GM12801 (cell line): ENCODE results near the gene DOK7.

ENCODE experiments used
- CTCF ChIP-seq: IDR thresholded peaks from one replicate; pipeline ENCODE4 v1.5.1; 2011; ENCODE audit warnings: control low read depth; ENCODE audit not compliant: insufficient read length; ENCODE audit errors: extremely low read depth

DOK7 gene

GRCh38 chr4:3495204-3495975, 32.3 kb downstream of the DOK7 start:
- no peak for TF ChIP-seq CTCF

GRCh38 chr4:3496021-3496420, 32.9 kb downstream of the DOK7 start:
- no peak for TF ChIP-seq CTCF

GRCh38 chr4:3497095-3497494, 34.0 kb downstream of the DOK7 start:
- TF ChIP-seq CTCF = no peak

- no peak for TF ChIP-seq CTCF
Measured at GRCh38 chr4:3497523-3498389, 34.6 kb downstream of the DOK7 start.

- no peak for TF ChIP-seq CTCF
Measured at GRCh38 chr4:3498407-3498806, 35.3 kb downstream of the DOK7 start.

- no peak for TF ChIP-seq CTCF
Measured at GRCh38 chr4:3498901-3499510, 35.9 kb downstream of the DOK7 start.

GRCh38 chr4:3499710-3500109, 36.6 kb downstream of the DOK7 start:
- TF ChIP-seq CTCF = no peak
